Hepatocyte (in vitro differentiated cells): ENCODE results near the gene AAGAB.

Experiments used
- EZH2 ChIP-seq: fragments of 200-600 bp; sonication (generic); IDR thresholded peaks from 2 replicates; pipeline ENCODE4 v1.6.1; 2016; ENCODE audit warnings: antibody characterized with exemption, mild to moderate bottlenecking, borderline replicate concordance
- TF ChIP-seq, protein P1 (sequence below): fragments of 200-600 bp; sonication (generic); IDR thresholded peaks from 2 replicates; pipeline ENCODE4 v1.5.1; 2016; ENCODE audit warnings: antibody characterized with exemption, mild to moderate bottlenecking; ENCODE audit not compliant: poor library complexity

DNA sequence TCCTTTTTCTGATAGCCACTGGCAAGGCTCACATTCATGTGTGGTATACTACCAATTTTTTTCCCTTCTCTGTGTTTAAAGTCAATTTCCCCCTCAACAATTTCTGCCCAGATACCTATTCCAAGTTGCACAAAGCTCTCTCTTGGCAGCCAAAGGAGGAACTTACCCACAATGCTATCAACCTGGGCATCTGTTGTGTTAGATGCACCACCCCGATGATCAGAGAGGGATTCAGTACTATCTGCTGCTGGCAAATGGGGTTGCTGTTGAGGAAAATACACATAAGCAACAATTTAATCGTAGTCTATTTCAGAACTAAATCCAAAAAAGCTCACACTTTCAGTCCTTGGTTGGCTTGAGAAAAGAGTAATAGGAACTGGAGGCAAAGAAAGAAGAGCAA, 46.1 kb downstream of the AAGAB start:
- no peak for TF ChIP-seq EZH2
- TF ChIP-seq, protein P1, sequence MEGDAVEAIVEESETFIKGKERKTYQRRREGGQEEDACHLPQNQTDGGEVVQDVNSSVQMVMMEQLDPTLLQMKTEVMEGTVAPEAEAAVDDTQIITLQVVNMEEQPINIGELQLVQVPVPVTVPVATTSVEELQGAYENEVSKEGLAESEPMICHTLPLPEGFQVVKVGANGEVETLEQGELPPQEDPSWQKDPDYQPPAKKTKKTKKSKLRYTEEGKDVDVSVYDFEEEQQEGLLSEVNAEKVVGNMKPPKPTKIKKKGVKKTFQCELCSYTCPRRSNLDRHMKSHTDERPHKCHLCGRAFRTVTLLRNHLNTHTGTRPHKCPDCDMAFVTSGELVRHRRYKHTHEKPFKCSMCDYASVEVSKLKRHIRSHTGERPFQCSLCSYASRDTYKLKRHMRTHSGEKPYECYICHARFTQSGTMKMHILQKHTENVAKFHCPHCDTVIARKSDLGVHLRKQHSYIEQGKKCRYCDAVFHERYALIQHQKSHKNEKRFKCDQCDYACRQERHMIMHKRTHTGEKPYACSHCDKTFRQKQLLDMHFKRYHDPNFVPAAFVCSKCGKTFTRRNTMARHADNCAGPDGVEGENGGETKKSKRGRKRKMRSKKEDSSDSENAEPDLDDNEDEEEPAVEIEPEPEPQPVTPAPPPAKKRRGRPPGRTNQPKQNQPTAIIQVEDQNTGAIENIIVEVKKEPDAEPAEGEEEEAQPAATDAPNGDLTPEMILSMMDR = no peak
